SJSA1 (cell line): ENCODE results near the gene FAM9C. TPM values are rescaled to one million over a fixed set of nuclear protein-coding genes. Genes with fewer than 3 reads are reported as not detected.

Source experiments
- DNase-seq, 2 experiments: peaks; one replicate each; pipeline ENCODE4 v3.0.0-alpha.2; 2015 to 2020; ENCODE audit warnings: low spot score in 2 of 2, low read depth in 1 of 2
- H3K27ac ChIP-seq: fragments of 250-450 bp; sonication (Bioruptor Pico); 2 replicates; pipeline ENCODE4 v1.5.1; 2020; ENCODE audit warnings: mild to moderate bottlenecking, moderate library complexity
- H3K27me3 ChIP-seq: fragments of 250-450 bp; sonication (Bioruptor Pico); replicated peaks from 2 replicates; pipeline ENCODE4 v1.5.1; 2020; ENCODE audit warnings: mild to moderate bottlenecking, moderate library complexity
- H3K36me3 ChIP-seq: fragments of 250-450 bp; sonication (Bioruptor Pico); 2 replicates; pipeline ENCODE4 v1.5.1; 2020; ENCODE audit warnings: mild to moderate bottlenecking
- H3K4me1 ChIP-seq: fragments of 250-450 bp; sonication (Bioruptor Pico); replicated peaks from 2 replicates; pipeline ENCODE4 v1.6.1; 2021; ENCODE audit warnings: mild to moderate bottlenecking
- H3K4me3 ChIP-seq: fragments of 250-450 bp; sonication (Bioruptor Pico); 2 replicates; pipeline ENCODE4 v1.5.1; 2020; ENCODE audit warnings: mild to moderate bottlenecking
- H3K9me3 ChIP-seq: fragments of 250-450 bp; sonication (Bioruptor Pico); replicated peaks from 2 replicates; pipeline ENCODE4 v1.5.1; 2020; ENCODE audit warnings: mild to moderate bottlenecking
- total RNA-seq: library from RNA; depleted of rRNA; stranded (reverse); fragments of >200 nt; shearing (Covaris generic); gene quantifications from 2 replicates; pipeline ENCODE4 v1.2.3, GENCODE V29; 2014; rRNA removed

The FAM9C gene
- total RNA-seq, 1 experiment from 2014 or later, result not detected

DNA sequence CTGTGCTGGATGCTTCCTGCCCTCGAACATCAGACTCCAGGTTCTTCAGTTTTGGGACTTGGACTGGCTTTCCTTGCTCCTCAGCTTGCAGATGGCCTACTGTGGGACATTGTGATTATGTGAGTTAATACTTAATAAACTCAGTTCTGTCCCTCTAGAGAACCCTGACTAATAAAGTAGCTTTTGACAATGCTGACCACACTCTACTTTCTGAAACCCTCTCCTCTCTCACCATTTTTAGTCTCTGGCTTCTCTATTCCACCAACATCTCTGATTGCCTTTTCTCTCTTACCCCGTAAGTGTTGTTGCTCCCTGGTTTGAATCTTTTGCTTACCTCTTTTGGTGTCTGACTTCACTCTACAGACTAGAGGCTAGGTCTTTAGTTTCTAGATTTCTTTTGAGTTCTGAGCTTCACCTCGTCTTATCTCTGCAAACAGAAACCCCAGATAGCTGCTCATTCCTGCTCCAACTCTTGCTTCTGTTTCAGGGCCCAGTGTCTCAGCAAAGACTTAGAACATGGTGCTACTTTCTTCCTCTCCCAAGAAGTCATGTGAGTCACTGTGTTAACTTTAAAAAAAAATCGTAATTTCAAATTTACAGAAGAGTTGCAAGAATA, 58.1 kb downstream of the FAM9C start:
- Histone ChIP-seq H3K27me3 (no peaks in the 10 kb centered on the region), H3K9me3 (no peaks in the 10 kb centered on the region), H3K36me3 (no peaks in the 10 kb centered on the region), H3K27ac (no peak overlapping the region), H3K4me1 (peaks cover 29% of the 10 kb centered on the region), H3K4me3 (no peak overlapping the region)
- no peak for DNase-seq

Other genes with a start within 250 kb of the FAM9C start
- gene TLR7, start 177.5 kb downstream of the FAM9C start, total RNA-seq, result 0.11 TPM in 1 of 2 replicates, not detected in the other
- not detected in 2 replicates for gene TLR8, start 138.0 kb downstream of the FAM9C start, total RNA-seq
- gene TMSB4X, start 69.5 kb downstream of the FAM9C start, total RNA-seq, result 4,755 and 8,566 TPM in 2 replicates